HG03139 (cell line): ENCODE data around the gene PHACTR3.

Experiments used
- ATAC-seq: cut with Tn5 transposase; IDR thresholded peaks from one replicate; pipeline ENCODE4 v1.9.1; 2021; ENCODE audit not compliant: unreplicated experiment

PHACTR3 gene

DNA sequence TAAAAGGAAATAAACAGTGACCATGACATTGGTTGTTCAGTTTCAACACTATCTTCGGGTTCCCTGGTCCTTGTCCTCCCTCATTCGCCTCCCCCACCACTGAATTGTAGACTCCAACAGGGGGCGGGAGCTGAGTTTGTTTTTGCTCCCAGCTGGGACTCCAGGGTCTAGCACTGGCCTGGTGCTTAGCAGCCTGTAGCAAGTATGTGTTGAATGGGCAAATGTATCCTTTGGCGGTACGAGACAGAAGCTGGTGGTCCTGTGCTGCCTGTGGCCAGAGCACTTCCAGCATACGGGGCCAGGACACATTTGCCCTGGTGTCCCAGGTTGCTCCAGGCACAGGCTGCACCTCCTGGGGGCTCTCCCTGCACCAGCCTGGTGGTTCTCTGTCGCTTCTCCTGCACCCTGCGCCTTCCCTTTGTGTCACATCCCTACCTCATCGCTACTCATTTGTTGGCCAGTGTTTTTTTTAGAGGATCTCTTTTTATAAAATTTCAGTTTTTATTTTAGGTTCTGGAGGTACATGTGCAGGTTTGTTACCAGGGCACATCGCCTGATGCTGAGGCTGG lies 40.1 kb downstream of the PHACTR3 start:
- no peak for ATAC-seq

DNA sequence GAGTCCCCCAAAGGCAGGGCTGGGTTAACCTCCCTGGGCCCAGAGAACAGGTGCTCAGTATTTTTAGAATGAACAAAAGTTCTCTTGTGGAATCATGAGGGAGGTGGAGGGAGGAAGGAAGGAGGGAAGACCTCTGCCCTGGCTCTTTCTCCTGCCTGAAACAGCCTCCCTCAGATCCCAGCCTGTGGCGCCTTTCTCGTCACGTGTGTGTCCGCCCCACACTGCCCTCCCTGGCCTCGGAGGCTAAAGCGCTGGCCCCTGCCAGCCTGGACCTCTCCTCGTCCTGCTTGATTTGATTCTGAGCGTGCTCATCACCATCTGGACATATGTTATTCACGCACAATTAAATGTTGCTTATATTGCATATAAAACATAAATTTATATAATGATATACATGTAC lies 40.9 kb downstream of the PHACTR3 start:
- ATAC-seq, result no peak

DNA sequence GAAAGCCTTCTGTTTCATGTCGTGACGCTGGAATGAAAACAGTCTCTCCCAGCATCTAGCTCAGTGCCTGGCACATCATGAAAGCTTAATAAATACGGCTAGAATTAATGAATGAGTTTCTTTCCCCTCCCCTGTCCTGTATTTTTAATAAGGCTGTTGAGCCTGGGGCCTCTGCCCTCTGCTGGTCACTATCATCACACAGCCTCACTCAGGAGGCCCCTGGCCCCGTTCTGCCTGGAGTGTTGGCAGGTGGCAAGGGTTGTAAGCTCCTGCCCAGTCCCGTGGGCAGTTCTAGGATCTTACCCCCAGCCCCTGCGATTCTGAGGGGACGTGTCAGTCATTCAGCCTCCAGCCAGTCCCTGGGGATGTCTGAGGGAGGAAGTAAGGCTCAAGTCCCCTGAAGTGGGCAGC lies 41.4 kb downstream of the PHACTR3 start:
- ATAC-seq, result no peak

DNA sequence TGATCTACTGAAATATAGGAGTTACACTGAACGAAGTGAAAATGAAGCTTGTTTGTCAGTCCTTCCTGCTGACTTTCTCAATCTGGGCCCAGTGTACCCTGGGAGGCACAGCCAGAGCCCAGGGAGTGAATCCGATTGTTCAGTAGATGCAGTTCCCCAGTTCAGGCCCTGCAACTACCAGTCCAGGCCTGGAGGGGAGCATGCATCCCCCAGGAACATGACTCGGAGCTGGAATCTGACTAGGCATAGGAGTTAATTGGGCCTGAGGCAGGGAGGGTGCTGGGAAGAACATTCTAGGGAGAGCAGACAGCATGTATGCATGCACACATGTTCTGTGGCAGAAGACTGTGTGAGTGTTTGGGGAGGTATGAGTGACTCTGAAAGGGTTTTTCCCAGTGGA lies 42.1 kb downstream of the PHACTR3 start:
- no peak for ATAC-seq

DNA sequence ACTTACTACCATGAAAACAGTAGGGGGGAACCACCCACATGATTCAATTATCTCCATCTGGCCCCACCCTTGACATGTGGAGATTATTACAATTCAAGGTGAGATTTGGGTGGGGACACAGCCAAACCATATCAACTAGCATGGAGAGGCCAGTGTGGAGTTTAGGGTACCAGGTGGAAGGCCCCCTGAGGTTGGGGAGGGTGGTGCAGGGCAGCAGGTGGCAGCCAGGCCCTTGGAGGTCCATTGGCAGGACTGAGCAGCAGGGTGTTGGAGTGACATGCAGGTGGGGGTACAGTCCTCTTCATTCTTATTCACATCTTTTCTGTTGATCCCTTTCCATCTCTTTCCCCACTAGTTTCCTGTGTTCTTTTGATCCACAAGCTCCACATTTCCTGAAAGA lies 42.9 kb downstream of the PHACTR3 start:
- ATAC-seq, result no peak

DNA sequence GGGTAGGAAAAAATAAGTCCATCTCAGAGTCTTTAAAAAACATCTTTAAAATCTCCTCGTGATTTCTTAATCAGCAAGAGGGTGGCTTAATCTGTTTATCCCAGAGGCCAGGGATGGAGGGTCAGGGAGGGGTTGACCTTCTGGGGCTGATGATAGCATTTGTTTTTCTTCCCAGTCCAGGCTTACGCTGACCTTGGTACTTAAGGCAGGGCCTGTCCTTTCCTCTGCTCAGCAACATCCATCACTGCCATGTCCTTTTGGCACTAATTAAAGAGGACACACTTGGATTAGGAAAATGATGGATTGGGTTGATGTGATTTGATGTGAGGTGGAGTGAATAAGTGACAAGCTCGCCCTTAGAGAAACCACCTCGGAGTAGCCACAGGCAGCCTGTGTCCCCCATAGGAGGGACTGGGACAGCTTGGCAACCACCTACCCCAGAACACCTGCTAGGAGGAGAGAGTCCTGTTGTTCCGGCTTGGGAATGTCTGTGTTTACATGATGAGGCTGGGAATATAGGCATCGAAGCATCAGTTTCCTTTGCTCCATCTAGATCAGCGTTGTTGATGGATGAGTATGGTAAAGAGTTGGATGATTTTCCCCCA lies 44.2 kb downstream of the PHACTR3 start:
- no peak for ATAC-seq

DNA sequence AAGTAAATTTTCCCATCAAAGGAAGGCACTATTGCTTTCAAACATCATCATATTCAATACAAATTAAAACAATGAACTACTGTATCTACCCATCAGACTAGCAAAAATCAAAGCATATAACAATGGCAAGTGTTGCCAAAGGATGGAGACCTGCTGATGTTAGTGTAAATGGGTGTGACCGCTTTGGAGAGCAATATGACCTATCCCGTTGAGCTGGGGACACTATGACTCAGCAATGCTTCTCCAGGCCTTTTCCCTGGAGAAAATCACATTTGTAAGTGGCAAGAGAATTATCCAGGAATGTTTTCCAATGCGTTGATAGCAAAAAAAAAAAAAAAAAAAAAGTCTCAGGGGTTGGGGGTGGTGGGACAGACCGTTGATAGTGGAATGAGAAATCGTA lies 46.1 kb downstream of the PHACTR3 start:
- ATAC-seq, result no peak

DNA sequence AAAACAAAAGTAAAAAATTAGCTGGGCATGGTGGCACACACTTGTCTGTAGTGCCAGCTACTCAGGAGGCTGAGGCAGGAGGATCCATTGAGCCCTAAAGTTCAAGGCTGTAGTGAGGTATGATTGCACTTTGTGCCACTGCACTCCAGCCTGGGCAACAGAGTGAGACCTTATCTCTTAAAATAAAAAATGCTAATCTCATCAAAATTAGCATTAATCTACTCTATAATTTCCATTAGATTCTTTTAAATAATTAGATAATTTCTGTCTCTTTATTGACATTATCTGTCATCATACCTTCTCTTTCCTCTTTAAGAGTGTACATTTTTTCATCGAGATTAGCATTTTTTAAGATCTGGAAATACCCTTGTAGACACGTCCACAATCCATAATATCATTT lies 48.0 kb downstream of the PHACTR3 start:
- no peak for ATAC-seq

DNA sequence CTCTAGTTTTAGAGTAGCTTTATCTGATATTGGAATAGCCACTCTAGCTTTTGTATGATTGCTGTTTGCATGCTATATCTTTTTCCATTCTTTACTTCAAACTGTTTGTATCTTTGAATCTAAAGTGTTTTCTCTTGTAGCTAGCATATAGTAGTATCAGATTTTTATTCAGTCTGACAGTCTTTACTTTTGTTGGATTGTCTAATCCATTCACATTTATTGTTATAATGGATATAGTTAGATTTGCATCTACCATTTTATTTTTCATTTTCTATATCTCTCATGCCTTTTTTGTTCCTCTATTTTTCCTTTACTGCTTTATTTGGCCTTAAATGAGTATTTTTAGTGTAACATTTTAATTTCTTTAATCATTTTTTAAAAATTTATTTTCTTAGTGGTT lies 52.1 kb downstream of the PHACTR3 start:
- no peak for ATAC-seq

DNA sequence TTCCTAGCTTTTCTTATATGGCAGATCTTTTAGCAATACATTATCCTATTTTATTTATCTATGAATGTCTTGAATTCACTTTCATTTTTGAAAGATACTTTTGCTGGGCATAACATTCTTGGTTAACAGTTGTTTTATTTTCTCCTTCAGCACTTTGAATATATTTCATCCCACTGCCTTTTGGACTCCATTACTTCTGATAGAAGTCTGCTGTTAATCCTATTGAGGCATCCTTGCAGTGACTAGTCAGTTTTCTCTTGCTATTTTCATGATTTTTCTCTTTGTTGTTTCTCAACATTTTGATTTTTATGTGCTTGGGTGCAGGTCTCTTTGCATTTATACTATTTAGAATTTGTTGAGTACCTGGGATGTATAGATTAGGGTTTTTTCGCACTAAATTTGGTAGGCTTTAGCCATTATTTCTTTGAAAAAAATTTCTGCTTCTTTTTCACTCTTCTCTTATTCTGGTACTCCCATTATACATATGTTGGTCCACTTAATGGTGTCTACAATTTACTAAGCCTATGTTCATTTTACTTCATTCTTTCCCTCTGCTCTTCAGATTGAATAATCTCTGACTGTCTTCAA lies 53.2 kb downstream of the PHACTR3 start:
- ATAC-seq, result no peak

DNA sequence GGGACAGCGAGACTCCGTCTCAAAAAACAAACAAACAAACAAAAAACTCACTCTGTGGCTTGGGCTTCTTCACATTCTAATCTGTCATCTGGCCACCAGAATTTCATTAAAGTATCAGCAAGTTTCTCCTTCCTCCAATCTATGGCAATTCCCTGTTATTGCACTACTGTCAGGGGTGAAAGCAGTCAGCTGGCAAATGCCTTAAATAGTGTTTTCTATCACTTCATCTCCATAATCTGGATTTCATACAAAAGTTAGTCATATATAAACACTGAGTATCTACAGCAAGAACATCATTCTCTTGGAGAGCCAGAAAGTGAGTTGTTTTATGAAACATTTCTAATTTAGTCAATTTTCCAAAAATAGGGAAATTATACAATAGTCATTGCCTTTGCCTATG lies 56.1 kb downstream of the PHACTR3 start:
- ATAC-seq, result no peak

DNA sequence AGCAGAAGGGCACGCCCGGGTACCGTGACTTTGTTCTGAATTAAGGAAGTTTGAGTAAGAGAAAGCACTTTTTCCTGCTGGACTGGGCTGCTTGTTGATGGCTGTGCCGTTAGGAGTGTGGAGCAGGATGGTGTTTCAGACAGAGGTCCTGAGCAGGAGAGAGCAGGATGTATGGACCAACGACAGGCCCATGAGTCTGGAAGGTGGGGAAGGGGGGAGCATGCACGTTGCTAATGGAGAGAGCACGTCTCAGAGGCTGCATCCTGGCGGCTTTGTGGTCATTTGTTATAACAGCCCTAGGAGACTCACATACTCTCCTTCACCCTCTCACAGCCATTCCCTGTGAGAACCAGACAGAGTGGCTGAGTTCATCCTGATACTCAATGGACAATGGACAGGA lies 56.8 kb downstream of the PHACTR3 start:
- no peak for ATAC-seq

DNA sequence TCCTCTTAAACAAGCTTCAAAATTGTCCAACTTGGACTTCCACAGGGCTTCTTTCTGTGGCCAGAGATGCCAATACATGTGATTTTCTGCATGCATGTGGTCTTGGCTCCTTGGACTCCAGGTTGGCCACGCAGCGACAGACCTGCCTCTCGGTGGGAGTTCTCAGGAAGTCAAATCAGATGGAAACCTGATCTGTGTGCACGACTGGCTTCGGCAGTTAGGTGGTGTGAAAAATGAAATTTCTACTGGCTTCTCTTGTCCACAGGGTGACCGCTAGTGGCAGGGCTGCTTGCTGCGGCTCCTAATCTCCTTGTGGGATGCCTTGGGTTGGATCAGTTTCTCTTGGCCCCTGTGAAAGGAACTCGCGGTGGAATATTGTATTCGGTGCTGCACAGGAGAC lies 57.3 kb downstream of the PHACTR3 start:
- no peak for ATAC-seq

DNA sequence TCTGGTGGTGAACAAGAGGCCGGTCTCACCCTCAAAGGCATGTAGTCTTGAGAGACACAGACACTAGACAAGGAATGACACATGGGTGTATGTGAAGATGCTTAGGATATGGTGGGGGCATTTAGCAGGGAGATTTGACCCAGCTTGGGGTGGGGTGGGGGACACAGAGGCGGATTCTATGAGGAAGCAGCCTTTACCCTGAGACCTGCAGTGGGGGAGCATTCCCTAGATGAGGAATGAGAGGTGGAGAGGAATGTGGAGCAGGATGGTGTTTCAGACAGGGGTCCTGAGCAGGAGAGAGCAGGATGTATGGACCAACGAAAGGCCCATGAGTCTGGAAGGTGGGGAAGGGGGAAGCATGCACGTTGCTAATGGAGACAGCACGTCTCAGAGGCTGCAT lies 57.8 kb downstream of the PHACTR3 start:
- no peak for ATAC-seq

DNA sequence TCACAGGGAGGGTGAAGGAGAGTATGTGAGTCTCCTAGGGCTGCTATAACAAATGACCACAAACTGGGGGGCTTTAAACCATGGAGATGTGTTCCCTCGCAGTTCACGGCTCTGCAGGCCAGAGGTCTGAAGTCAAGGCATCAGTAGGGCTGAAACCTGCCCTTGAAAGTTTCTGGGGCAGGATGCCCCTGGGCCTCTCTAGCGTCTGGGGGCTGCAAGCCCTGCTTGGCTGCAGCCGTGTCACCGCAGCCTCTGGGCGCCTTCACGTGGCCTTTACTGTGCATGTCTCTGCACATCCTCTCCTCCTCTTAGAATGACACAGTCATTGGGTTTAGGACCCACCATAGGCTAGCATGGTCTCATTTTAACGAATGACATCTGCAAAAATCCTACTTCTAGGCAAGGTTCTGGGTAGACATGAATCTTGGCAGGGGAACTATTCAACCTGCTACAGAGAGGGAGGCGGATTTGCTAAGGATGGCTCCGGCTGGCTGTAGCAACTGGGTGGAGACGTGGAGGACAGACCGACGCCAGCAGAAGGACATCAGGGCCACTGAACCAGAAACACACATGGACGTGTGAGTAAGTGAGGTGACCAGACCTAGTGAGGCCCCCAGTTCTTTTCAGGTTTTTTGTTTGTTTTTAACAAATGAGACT lies 58.6 kb downstream of the PHACTR3 start:
- ATAC-seq, result no peak

DNA sequence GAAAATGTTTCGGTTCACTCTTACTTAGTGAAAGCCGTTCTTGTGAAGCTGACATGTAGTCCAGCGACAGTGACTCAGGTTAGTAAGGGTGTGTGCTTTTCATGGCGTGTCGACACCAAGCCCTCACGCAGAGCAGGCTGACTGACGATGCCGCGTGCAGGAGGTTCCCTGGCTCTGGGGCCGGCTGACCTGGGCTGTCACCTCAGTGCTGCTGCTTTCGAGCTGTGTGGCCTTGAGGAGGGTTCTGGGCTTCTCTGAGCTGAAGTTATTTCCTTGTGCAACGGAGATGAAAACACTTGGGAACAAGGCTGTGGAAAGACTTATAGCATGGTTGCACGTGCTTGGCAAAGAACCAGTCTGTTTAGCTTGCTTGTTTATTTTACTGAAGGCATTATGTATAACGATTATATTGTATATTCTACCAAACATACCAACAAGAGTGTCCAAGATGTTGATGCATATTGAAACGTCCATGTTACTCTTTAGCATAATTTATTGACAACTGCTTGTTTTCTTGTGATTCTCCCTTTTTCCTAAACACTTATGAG lies 59.2 kb downstream of the PHACTR3 start:
- ATAC-seq, result no peak

DNA sequence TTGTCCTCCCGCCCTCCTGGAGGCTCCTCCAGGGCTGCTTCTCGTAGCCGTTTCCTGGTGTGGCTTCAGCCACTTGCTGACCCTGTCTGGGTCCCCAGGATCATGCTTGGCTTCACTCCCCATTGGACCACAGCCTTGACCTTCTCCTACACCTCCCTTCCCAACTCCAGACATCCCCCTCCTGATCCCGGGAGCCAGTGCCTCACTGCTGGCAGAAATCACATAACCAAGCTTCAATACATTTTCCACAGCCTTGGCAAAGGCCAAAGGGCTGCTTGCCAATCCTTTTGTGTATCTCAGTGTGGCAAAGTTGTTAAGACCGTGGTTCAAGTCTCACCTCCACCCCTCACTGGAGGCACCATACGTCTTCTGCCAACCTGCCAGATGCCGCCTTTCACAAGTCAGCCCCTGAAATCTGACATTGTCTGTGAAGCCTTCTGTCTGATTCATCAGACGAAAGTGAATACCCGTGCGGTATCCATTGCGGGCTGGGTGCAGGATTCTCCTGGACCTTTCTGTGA lies 60.1 kb downstream of the PHACTR3 start:
- no peak for ATAC-seq

DNA sequence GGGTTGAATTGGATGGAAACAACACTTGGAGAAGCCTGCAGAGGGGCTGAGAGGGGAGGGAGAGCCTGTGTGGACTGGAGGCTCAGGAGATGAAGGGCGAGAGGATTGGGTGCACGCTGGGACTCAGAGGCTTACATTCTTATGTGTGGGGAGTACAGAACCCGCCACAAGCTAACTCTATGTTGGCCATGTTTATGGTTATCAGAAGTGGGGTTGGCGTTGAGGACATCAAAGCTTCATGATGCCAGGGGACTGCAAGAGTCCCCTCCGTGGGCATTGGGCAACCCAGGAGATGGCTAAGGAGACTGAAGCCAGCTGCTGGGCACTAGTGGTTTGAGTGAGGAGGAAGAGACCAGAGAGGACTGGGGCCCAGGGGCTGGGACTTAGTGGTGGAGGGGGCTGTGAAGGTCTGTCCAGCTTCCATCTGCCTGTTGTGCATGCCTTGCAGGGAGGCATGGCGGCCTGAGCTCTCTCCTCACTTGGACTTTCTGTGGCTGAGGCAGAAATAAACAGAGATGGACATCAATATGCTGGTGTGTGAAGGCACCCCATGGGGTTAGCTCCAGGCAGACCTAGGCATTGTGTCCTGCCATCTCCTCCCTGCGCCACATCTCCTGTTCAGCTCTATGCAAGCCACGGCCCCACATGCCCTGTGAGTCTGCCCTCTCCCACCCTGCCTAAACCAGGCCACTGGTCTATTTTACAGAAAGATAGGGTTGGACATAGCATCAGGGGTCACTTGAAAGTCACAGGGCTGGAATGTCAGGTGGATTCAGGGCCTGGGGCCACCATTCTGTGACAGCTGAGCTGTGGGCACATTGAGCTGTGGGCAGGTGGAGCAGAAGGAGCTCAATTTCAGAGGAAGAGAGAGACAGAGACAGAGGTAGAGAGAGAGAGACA lies 61.6 kb downstream of the PHACTR3 start:
- ATAC-seq, result no peak

DNA sequence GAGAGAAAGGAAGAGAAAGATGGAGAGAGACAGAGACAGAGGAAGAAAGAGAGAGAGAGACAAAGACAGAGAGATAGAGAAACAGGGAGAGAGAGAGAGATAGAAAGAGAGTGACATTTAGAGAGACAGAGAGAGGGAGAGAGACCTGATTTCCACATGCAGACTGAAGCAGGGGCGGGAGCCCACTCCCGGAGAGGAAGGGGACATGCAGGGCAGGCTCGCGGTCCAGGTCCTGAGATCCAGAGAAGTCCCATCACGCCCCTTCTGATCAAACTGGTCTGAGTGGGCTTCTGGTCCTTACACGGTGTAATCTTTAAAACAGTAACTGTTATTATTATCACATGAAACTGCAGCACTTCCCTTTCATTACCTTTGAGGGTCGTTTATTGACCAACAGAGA lies 62.2 kb downstream of the PHACTR3 start:
- no peak for ATAC-seq

DNA sequence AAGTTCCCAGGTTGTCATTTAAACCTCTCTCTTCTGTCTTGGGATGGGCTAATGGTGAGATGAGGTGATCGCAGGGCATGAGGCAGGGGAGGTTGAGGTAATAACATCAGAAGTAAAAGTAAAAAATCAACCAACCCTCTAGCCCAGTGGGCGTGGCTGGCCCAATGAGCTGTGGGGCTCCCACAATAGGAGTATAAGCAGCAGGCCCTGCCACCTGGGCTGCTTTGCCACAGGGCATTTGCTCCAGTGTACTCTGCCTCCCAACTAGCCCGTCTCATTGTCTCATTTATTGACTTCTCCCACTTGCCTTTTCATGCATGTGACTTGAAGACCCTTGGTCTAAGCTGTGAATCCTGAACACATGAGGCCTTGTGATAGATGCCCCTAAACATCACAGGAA lies 62.8 kb downstream of the PHACTR3 start:
- ATAC-seq, result no peak

DNA sequence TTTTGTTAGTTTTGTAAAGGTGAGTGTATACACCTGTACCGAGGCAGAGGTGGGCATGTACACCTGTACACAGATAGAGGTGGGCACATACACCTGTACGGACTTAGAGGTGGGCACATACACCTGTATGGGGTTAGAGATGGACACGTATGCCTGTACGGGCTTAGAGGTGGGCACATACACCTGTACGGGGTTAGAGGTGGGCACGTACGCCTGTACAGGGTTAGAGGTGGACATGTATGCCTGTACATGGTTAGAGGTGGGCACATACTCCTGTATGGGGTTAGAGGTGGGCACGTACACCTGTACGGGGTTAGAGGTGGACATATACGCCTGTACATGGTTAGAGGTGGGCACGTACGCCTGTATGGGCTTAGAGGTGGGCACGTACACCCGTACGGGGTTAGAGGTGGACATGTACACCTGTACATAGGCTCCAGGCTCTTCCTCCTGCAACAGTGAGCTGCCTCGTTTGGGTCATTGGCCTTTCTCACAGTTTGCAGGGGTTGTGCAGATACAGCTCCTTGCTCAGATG lies 63.7 kb downstream of the PHACTR3 start:
- ATAC-seq, result no peak
